GM10847 (cell line): ENCODE data around the gene C11orf21.

Experiments used
- POLR2A ChIP-seq: IDR thresholded peaks from 2 replicates; pipeline ENCODE4 v1.6.1; 2011; ENCODE audit not compliant: insufficient read length; ENCODE audit errors: extremely low read depth

The C11orf21 gene

GRCh38 chr11:2325123-2325522 is 23.4 kb upstream of the C11orf21 start:
- TF ChIP-seq POLR2A = no peak

- TF ChIP-seq POLR2A = no peak
Measured at GRCh38 chr11:2321311-2321683, 19.6 kb upstream of the C11orf21 start.

GRCh38 chr11:2320568-2321310 is 19.0 kb upstream of the C11orf21 start:
- no peak for TF ChIP-seq POLR2A

GRCh38 chr11:2319791-2320472 is 18.2 kb upstream of the C11orf21 start:
- no peak for TF ChIP-seq POLR2A

- TF ChIP-seq POLR2A = no peak
Measured at GRCh38 chr11:2318707-2319106, 17.0 kb upstream of the C11orf21 start.

- TF ChIP-seq POLR2A = no peak
Measured at GRCh38 chr11:2318123-2318522, 16.4 kb upstream of the C11orf21 start.

GRCh38 chr11:2317354-2318050 is 15.8 kb upstream of the C11orf21 start:
- TF ChIP-seq POLR2A = no peak

GRCh38 chr11:2316963-2317244 is 15.2 kb upstream of the C11orf21 start:
- TF ChIP-seq POLR2A = no peak

GRCh38 chr11:2316169-2316962 is 14.6 kb upstream of the C11orf21 start:
- no peak for TF ChIP-seq POLR2A

- no peak for TF ChIP-seq POLR2A
Measured at GRCh38 chr11:2315395-2316168, 13.9 kb upstream of the C11orf21 start.

- TF ChIP-seq POLR2A = no peak
Measured at GRCh38 chr11:2314525-2315394, 13.0 kb upstream of the C11orf21 start.

GRCh38 chr11:2314136-2314524 is 12.4 kb upstream of the C11orf21 start:
- TF ChIP-seq POLR2A = no peak

- TF ChIP-seq POLR2A = no peak
Measured at GRCh38 chr11:2313051-2313951, 11.6 kb upstream of the C11orf21 start.
